GM18909 (cell line): ENCODE measurements around the gene PANX2.

Source experiments
- ATAC-seq: cut with Tn5 transposase; IDR thresholded peaks from one replicate; pipeline ENCODE4 v1.9.1; 2021; ENCODE audit warnings: mild to moderate bottlenecking; ENCODE audit not compliant: unreplicated experiment, poor library complexity

Gene PANX2

DNA sequence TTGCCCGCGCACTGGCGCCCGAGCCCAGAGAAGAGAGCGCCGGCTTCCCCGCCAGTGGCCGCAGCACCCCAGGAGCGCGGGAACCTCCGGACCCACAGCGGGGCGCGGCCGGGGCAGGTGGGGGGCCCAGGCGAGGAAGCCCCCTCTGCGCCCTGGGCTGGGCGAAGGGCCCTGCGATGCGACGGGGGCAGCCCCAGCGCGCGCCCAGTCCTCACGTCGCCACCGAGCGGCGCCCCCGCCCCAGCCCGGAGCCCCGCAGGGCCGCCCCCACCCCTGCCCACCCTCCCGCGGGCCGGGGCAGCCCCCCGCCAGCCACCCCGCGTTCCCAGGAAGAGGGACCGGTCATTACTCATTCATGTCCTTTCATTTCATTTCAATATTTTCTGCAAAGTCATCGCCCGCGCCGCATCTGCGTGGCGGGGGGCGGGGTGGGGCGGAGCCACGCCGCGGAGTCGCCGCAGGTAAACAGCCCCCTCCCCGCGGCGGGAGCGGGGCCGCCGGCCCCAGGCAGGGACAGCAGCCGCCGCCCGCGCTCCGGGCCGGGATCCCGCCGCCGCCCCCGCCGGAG lies 673 bp upstream of the PANX2 start:
- no peak for ATAC-seq

DNA sequence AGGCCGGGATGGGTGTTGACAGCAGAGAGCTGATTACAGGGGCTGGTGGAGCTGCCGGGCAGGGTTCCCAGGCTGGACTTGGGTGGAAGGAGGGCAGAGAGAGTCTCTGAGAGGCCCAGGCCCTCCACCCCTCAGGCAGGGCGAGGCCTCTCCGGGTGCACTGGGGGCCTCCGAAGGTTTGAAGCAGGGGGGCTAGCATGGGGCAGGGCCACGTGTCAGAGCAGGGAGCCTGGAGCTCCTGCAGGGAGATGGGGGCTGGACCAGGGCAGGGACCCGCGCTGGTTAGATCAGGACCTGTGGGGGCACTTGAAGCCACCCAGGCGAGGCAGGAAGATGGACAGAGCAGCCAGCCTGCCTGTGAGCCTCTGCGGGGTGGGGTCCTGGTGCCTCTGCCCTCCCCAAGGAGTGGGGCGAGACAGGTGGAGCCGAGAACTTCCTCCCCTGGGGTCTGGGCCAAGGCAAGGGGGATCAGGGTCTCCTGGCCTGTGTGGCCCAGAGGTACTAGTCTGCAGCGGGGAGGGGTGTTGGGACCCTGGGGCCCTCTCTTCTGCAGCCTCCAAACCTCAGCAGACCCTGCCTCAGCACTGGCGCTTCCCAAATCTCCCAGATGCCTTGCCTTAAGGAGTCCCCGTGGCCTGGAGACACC lies 911 bp downstream of the PANX2 start:
- ATAC-seq = no peak

DNA sequence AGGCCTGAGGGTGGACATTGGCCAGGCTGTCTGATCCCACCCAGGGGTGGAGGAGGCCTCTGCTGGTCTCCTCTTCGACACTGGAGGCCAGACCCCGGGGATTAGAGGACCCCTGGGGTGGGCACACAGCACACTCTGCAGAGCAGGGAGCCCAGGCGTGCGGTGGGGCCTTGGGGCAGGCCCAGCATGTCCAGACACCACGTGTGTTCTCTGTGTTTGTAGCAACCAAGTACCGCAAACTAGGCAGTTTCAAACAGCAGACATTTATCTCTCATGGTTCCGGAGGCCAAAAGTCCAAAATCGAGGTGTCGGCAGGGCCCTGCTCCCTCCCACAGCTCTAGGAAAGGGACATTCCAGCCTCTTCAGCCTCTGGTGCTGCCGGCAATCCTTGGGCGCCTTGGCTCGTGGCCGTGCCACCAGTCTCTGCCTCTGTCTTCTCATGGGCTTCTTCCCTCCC lies 1.5 kb downstream of the PANX2 start:
- ATAC-seq = no peak

DNA sequence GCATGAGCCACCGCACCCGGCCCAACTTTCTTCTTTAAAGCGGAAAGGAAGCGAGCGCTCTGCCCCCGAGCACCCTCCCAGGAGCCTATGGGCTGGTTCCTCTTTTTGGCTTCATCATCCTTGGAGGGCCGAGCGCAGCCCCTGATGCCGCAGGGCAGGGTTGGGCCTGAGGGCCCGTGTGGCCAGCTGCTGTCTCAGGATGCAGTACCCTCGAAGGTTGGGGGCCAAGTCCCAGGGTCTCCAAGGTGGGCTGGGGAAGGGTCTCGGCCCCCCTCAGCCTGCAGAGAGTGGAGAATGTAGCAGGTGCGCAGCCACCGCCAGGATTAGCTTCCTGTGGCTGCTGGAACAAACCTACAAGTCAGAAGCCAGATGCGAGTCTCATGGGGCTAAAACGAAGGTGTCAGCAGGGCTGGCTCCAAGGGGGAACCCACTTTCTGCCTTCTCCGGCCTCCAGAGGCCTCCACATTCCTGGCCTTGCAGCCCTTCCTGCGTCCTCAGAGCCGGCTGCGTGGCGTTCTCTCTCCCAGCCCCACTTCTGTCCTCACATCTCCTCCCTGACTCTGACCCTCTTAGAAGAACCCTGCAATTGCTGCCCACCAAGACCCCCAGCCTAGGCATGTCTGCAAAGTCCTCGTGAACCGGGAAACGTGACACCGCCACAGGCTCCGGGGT lies 2.9 kb downstream of the PANX2 start:
- ATAC-seq = no peak

DNA sequence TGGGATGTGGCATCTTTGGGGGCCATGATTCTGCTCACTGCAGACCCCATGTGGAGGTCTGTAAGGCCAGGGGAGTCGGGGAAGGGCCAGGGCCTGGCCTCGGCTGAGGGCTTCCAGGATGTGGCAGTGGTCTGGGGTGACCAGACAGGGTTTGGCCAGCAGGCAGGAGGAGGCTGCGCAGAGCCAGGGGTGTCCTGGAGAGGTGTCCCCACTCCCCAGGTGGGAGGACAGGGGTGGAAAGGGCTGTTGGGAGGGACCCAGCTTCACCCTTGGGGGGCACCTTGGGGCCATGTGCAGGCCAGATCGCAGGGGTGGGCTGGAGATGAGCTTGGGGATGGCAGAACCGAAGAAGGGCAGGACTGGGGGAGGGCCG lies 3.4 kb downstream of the PANX2 start:
- no peak for ATAC-seq

DNA sequence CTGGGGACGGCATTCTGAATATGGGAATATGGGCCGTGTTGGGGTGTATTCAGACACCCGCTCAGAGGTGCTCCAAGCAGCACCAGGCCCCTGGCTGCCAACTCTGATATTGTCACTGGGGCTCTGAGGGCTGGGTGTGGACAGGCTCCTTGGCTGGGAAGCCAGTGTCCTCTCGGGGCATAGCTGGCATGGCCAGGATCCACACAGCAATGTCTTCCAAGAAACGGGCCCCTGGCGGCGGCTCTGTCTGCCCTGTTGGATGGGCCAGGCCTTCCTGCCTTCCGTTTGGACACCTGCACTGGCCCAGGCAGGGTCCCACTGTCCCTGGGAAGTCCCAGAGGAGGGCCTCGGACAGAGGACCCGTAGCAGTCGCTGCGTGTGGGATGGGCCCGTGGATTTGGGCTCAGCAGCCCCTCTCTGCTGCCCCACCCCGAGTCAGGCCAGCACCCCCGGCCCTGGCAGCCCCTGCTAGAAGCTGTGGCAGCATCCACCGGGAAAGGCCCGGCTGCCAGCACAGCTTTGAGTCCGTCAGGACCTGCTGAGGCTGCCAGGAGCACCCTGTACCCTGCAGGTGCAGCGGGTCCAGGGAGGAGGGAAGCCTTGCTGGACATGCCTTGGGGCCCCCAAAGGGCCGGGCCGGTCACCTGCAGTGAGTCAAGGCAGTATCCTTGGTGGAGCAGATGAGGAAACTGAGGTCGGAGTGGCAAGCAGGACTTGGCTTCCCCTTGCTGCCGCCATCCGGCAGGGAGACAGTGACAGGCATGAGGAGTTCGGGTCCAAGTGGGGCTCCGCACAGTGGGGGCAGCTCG lies 4.1 kb downstream of the PANX2 start:
- no peak for ATAC-seq

DNA sequence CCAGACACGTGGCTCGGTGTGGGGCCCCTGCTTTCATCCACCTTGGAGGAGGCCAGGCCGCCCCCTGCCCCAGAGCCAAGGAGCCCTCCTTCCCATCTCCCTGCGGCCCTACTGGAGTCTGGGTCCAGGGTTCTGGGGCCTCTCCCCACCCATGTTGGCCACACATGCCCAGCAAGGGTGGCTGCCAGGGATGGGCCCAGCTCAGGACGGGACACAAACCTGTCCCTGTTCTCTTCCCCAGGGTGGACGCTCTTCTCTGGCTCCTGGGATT lies 4.6 kb downstream of the PANX2 start:
- ATAC-seq = no peak

DNA sequence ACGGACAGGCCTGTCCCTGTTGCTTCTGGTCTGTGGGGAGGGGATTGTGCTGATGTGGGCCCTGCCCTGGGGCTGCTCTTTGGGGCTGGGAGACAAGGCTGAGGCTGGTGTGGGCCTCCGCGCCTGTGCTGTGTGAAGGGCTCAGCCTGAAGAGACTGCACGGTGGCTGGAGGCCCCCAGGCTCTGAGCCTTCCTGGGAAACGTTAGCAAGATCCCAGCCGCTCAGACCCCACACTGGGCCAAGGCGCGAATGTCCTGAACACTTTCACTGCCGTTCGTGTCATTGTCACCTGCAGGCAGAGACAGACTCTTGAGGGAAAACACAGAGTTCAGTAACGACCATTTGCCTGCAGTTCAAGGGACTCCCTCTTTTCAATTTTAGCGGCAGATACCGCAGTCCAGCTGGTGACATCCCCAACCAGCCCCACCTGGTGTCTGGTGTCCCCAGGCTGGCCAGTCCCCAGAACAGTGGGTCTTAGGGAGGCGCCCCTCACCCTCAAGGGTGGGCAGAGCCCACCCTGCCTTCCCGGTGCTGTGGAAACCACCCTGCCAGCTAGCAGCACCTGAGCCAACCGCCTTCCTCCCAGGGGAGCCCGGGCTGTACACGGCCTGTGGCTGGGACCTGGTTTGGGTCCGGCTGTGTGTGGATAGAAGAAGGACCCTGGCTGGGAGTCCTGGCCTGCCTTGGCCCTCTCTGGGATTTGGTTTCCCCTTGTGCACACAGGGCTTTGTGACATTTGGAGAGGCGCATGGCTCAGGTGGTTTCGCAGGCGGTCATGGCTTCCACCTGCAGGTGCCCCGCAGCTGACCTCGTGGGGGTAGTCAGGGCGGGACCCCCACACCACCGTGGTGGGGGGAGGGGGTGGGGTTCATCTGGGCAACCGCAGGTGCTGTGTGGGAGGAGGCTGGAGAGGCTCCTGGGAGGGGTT lies 5.7 kb downstream of the PANX2 start:
- ATAC-seq = no peak

DNA sequence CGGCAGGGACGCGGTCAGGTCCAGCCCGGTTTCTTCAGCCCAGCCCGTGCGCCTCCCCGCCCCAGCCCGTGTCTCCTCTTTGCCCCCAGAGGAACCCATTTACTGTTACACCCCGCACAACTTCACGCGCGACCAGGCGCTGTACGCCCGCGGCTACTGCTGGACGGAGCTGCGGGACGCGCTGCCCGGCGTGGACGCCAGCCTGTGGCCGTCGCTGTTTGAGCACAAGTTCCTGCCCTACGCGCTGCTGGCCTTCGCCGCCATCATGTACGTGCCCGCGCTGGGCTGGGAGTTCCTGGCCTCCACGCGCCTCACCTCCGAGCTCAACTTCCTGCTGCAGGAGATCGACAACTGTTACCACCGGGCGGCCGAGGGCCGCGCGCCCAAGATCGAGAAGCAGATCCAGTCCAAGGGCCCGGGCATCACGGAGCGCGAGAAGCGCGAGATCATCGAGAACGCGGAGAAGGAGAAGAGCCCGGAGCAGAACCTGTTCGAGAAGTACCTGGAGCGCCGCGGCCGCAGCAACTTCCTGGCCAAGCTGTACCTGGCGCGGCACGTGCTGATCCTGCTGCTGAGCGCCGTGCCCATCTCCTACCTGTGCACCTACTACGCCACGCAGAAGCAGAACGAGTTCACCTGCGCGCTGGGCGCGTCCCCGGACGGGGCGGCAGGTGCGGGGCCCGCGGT lies 6.5 kb downstream of the PANX2 start:
- no peak for ATAC-seq

DNA sequence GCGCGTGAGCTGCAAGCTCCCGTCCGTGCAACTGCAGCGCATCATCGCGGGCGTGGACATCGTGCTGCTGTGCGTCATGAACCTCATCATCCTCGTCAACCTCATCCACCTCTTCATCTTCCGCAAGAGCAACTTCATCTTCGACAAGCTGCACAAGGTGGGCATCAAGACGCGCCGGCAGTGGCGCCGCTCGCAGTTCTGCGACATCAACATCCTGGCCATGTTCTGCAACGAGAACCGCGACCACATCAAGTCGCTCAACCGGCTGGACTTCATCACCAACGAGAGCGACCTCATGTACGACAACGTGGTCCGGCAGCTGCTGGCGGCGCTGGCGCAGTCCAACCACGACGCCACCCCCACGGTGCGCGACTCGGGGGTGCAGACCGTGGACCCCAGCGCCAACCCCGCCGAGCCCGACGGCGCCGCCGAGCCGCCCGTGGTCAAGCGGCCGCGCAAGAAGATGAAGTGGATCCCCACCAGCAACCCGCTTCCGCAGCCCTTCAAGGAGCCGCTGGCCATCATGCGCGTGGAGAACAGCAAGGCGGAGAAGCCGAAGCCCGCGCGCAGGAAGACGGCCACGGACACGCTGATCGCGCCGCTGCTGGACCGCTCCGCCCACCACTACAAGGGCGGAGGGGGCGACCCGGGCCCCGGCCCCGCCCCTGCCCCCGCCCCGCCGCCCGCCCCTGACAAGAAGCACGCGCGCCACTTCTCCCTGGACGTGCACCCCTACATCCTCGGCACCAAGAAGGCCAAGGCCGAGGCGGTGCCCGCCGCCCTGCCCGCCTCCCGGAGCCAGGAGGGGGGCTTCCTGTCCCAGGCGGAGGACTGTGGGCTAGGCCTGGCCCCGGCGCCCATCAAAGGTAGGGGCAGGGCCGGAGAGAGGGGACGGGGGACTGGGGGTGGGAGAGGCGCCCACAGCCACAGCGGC lies 7.3 kb downstream of the PANX2 start:
- no peak for ATAC-seq

DNA sequence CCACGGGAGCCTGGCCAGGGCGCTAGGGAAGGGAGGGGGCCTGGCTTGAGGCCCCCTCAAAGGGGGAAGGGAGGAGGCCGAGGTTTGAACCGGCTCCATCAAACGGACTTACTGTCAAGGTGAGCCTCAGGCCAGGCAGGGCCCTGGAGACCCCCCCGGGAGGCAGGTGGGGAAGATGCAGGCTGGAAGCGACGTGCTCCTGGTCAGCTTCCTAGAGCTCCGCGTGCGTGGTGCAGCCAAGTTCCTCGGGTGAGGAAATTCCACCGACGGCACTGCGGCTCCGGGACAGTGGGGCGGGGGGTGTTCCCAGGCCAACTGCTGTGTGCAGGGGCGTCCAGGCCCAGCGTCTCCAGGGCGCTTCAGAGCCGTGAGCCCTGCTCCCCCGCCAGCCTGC lies 7.9 kb downstream of the PANX2 start:
- ATAC-seq = no peak

DNA sequence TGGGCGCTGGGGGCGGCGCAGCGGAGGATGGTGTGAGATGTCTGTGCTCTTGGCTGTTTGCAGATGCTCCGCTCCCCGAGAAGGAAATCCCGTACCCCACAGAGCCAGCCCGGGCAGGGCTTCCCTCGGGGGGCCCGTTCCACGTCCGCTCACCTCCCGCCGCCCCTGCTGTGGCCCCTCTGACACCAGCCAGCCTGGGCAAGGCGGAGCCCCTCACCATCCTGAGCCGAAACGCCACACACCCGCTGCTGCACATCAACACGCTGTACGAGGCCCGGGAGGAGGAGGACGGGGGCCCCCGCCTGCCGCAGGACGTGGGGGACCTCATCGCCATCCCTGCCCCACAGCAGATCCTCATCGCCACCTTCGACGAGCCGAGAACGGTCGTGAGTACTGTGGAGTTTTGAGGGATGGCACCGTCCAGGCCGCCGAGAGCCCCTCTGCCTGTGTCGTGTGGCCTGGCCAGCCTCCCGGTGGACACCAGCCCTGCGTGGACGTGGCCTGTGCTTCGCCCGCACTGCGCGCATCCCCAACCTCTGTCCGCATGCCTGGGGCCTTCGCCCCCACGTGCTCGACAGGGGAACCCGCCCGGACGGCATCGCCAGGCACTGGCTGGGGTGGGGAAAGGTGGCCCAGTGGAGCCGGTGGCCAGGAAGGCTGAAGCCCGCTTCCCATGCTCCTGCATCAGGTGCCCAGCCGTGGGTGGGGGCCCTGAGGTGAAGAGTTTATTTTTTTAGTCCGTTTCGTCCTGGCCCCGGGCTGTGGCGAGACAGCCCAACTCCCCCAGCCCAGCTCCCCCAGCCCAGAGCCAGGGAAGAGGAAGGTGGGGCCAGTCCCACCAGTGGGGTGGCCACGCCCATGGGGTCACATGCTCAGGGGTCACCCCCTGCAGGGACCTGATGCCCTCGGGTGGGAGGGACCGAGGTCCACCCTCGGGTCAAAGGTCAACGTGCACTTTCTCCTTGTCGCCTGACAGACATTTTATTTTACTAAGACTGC lies 8.6 kb downstream of the PANX2 start:
- ATAC-seq = no peak

DNA sequence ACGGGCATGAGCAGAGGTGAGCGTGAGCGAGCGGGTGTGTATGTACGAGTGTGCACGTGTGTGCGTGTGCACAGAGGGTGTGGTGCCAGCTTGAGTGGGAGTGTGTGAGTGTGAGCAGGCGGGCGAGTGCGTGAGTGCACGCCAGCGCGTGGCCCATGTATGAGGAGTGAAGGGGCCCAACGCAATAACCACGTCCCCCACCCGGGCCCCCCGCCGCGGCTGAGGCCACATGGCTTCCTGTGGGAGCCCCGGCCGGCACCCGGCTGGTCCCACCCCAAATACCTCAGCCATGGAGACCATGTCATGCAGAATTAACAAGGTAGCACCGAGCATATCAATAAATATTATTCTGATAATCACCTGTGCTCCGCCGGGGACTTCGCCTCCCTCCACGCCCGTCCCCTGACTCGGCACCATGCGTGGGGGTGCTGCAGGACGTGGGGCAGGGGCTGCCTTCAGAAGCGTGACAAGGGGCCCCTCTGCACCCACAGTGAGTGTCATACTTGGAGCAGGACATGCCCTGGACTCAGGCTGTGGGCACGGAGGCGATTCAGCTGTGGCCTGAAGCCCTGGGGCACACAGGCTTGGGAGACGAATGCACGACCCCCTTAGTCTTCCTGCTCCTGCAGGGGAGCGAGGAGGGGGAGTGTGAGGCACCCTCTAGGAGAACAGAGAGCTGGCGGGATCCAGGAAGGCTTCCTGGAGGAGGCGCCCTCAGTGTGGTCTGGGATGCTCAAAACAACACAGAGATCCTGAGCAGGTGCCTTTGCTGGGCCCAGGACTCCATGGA lies 9.6 kb downstream of the PANX2 start:
- no peak for ATAC-seq

DNA sequence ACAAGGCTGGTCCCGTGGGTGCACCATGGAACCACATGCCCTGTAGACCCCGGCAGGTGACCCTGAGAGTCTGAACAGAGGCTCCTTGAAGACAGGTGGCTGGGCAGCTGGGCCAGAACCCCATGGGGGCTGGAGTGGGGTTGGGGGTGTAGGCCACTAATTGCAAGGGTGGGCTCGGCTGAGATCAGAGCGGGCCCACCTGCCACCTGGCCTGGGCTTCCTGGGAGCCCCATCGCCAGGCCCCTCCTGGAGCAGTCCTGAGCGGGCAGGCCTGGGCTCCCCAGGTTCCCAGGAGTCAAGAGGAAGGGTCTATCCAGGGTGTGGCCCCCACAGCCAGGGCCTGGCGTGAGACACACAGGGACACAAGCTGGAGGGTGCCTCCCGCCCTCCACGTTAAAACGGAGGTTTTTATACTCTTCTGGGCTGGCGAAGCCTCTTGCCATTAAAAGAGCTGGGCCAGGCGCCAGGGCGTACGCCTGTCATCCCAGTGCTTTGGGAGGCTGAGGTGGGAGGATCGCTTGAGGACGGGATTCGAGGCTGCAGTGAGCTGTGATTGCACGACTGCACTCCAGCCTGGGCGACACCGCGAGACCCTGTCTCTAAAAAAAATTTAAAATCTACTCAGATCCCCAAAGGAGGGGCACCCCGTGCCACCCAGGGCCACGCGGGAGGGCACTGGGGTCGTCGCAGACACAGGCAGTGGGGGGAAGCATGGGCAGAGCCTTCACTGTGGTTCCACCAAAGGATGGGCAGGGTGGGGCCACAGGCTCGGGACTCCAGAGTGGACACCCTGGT lies 10.4 kb downstream of the PANX2 start:
- ATAC-seq = no peak

DNA sequence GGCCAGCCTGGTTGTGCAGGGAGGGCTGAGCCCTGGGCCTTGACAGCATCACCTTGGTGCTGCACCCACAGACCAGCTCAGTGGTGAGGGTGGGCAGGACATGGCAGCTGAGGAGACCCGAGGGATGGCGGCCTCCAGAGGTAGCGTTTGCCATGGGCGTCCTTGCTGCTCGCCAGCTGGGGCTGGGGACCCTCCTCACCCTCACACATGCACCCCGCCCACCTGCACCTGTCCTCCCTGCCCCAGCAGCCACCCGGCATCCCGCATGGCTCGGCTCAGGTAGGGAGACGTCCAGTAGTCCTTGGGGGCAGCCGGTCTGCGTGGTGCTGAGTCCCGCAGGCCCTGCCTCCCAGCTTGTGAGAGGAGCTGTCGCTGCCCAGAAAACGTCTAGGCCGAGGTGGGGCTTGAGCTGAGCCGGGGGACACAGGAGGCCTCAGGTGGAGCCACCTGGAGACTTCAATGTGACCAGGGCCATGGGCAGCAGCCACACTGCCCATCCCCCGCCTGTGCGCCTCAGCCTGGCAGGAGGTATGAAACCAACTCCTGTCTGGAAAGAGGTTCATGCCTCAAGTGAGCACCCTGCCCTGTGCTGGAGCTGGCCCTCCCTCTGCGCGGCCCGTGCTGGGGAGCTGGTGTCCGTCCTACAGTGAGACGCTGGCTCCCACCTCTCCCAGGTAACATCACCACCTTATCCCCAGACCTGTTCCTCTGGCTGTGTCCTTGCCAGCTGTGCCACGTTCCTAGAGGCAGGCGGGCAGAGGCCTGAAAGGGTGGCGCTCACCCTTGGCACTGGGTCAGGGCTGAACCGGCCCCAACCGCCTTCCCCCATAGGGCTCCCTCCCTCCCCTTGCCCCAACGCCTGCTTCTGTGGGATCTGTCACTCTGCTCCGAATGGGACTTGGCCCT lies 11.9 kb downstream of the PANX2 start:
- ATAC-seq = no peak
